ENCODE results near the gene BPIFB3. TPM values are rescaled to one million over a fixed set of nuclear protein-coding genes. Genes with fewer than 3 reads are reported as not detected.

BPIFB3 gene
- not detected in 2 replicates for total RNA-seq
- polyA plus RNA-seq = not detected in 2 replicates

DNA sequence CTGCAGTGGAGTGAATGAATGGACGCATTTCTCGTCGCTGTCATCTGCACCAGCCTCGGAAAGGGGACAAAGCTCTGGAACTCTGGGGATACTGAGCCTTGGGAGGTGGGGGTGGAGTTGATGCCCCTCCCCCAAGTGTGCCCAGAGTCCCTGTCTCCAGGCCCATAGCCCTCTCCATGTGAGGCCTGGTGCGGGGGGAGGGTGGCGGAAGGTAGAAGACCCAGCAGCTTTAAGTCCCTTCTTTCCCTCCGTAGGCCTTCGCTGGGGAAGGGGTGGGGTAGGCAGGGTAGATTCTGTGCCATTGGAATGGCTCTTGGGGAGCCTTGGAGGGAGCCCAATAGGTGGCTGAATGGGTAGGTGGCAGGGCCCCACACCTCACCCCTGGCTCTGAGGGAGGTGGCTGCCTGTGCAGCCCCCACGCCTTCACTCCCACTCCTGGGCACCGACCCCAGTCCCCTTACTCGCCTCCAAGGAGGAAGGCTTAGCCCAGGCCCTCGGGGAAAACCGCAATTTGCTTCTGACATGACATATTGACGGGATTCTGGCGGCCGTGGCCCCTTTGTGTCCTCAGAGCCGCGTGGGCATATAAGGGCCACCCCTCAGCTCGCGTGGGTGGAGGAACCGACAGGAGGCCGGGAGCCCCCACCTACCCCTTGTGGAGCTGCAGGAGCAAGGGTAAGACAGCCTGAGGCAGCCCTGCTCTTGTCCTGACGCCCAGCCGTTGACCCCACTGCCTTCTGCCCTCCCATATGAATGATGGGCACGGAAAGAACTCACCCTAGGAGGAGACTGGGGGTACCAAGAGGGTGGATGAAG lies at the start of gene BPIFB3:
Gene BPIFB3, plus strand, starts transcription at position 613 of the 816 bp plus-strand sequence. CDS start 1,533 bp downstream, outside the sequence.
- Histone ChIP-seq H3K36me3 (replicated peaks; ENCODE audit: insufficient read depth, low read depth) (no peaks in the 10 kb centered on the region), H3K4me2 (no peak within 1 kb of the TSS), H3K9me2 (replicated peaks; ENCODE audit: insufficient read depth) (no peaks in the 10 kb centered on the region), H4K20me1 (ENCODE audit: insufficient read depth, poor library complexity, severe bottlenecking) (no peaks in the 10 kb centered on the region), H3K4me3 (no peak within 1 kb of the TSS), H3K27me3 (peaks cover 16% of the 10 kb centered on the region), H3K9me3 (ENCODE audit: low read depth) (no peaks in the 10 kb centered on the region), H3K79me2 (no peaks in the 10 kb centered on the region), H3K4me1 (ENCODE audit: insufficient read depth) (no peaks in the 10 kb centered on the region), H2AFZ (no peak within 1 kb of the TSS), H3K27ac (no peak within 1 kb of the TSS)
- no peak for DNase-seq (ENCODE audit: low spot score)
- 89% methylated on average over 25 of the region's 25 CpGs for WGBS (ENCODE audit: low lambda C conversion rate, missing lambda C conversion rate)
- TF ChIP-seq EZH2 (IDR thresholded peaks at IDR 0.05; ENCODE audit: borderline replicate concordance) = no peak
- TF ChIP-seq EZH2phosphoT487 (IDR thresholded peaks at IDR 0.05; ENCODE audit: low read depth, severe bottlenecking, unreplicated experiment) = no peak
- TF ChIP-seq, protein P1, sequence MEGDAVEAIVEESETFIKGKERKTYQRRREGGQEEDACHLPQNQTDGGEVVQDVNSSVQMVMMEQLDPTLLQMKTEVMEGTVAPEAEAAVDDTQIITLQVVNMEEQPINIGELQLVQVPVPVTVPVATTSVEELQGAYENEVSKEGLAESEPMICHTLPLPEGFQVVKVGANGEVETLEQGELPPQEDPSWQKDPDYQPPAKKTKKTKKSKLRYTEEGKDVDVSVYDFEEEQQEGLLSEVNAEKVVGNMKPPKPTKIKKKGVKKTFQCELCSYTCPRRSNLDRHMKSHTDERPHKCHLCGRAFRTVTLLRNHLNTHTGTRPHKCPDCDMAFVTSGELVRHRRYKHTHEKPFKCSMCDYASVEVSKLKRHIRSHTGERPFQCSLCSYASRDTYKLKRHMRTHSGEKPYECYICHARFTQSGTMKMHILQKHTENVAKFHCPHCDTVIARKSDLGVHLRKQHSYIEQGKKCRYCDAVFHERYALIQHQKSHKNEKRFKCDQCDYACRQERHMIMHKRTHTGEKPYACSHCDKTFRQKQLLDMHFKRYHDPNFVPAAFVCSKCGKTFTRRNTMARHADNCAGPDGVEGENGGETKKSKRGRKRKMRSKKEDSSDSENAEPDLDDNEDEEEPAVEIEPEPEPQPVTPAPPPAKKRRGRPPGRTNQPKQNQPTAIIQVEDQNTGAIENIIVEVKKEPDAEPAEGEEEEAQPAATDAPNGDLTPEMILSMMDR (IDR thresholded peaks at IDR 0.05; ENCODE audit: poor library complexity) = no peak

DNA sequence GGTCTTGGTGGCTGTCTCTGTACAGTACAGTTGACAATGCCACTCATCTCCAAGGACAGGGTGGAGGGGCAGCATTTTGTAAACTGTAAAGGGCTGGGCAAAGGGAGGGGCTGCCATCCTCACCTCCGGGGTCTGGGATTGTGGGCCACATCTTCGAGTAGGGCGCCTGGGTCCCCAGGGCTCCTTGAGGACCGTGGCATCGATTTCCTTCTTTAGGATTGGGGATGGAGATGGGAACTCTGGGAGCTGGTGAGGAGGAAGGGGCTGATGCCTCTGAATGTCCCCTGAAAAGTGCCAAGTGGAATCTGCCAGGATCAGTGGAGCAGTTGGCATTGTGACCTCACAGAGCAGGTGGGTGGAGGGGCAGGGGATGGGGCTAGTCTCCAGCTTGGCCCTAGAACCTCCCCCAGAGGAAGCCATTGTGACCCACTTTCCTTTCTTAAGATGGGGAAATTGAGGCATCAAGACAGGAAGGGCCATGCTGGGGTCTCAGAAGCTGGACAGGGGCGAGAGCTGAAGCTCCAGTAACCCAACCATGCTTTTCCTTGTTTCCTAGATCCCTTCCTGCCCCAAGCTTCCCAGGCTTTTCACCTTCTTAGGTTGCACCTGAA lies 49.5 kb upstream of the BPIFB3 start, which contains the start of gene SUN5:
Gene SUN5, minus strand, starts transcription at position 293 of the 611 bp plus-strand sequence. Its CDS starts 93 bp downstream, at position 200.
- Histone ChIP-seq H3K4me2 (no peak within 1 kb of the TSS), H3K36me3 (replicated peaks; ENCODE audit: insufficient read depth, low read depth) (no peaks in the 10 kb centered on the region), H3K9me3 (ENCODE audit: low read depth) (no peaks in the 10 kb centered on the region), H3K4me1 (ENCODE audit: insufficient read depth) (no peaks in the 10 kb centered on the region), H3K27ac (no peak within 1 kb of the TSS), H3K9me2 (replicated peaks; ENCODE audit: insufficient read depth) (no peaks in the 10 kb centered on the region), H2AFZ (no peak within 1 kb of the TSS), H3K79me2 (no peaks in the 10 kb centered on the region), H3K27me3 (peaks cover 3% of the 10 kb centered on the region), H3K4me3 (no peak within 1 kb of the TSS), H4K20me1 (ENCODE audit: insufficient read depth, poor library complexity, severe bottlenecking) (no peaks in the 10 kb centered on the region)
- TF ChIP-seq EZH2phosphoT487 (IDR thresholded peaks at IDR 0.05; ENCODE audit: low read depth, severe bottlenecking, unreplicated experiment) = no peak
- TF ChIP-seq, protein P1 (IDR thresholded peaks at IDR 0.05; ENCODE audit: poor library complexity) = no peak
- 85% methylated on average over 6 of the region's 6 CpGs for WGBS (ENCODE audit: low lambda C conversion rate, missing lambda C conversion rate)
- no peak for DNase-seq (ENCODE audit: low spot score)

GRCh38 chr20:33005132-33005566 lies 48.6 kb upstream of the BPIFB3 start:
- Histone ChIP-seq H3K9me2 (replicated peaks; ENCODE audit: insufficient read depth) (no peaks in the 10 kb centered on the region), H3K79me2 (no peaks in the 10 kb centered on the region), H3K4me1 (ENCODE audit: insufficient read depth) (no peaks in the 10 kb centered on the region), H3K27ac (no peak overlapping the region), H3K9me3 (ENCODE audit: low read depth) (no peaks in the 10 kb centered on the region), H3K36me3 (replicated peaks; ENCODE audit: insufficient read depth, low read depth) (no peaks in the 10 kb centered on the region), H2AFZ (no peak overlapping the region), H3K4me2 (no peak overlapping the region), H4K20me1 (ENCODE audit: insufficient read depth, poor library complexity, severe bottlenecking) (no peaks in the 10 kb centered on the region), H3K27me3 (peaks cover 3% of the 10 kb centered on the region), H3K4me3 (no peak overlapping the region)
- TF ChIP-seq, protein P1 (IDR thresholded peaks at IDR 0.05; ENCODE audit: poor library complexity) = peak; percentile 35
- TF ChIP-seq EZH2 (IDR thresholded peaks at IDR 0.05; ENCODE audit: borderline replicate concordance) = no peak
- WGBS (ENCODE audit: low lambda C conversion rate, missing lambda C conversion rate) = 52% methylated on average over 4 of the region's 4 CpGs
- no peak for DNase-seq (ENCODE audit: low spot score)
